Activated T-helper 9 cell treated with anti-CD3 and anti-CD28 coated beads, Interleukin-2, amount 50 U/mL, for 16 hours (primary cell): ENCODE results near the gene UNCX.
"Not testable (repeated sequence)": the region's sequence is repeated elsewhere in the genome, so short reads cannot be mapped to it uniquely, and the experiment has no call there.

ENCODE experiments used
- DNase-seq: peaks from one replicate; pipeline ENCODE4 v3.0.0-alpha.2; 2020; ENCODE audit warnings: low read depth

Gene UNCX

DNA sequence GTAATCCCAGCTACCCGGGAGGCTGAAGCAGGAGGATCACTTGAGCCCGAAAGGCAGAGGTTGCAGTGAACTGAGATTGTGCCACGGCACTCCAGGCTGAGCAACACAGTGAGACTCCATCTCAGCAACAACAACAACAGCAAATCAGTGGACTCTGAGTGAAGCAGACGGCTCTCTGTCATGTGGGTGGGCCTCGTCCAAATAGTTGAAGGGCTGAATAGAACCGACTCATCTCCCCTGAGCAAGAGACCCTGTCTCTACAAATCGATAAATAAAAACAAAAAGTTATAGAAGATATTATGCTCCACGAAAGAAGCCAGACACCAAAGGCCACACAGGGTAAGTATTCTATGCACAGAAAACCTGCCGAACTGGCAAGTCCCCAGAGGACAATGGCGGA, 45.9 kb downstream of the UNCX start:
- no peak for DNase-seq

DNA sequence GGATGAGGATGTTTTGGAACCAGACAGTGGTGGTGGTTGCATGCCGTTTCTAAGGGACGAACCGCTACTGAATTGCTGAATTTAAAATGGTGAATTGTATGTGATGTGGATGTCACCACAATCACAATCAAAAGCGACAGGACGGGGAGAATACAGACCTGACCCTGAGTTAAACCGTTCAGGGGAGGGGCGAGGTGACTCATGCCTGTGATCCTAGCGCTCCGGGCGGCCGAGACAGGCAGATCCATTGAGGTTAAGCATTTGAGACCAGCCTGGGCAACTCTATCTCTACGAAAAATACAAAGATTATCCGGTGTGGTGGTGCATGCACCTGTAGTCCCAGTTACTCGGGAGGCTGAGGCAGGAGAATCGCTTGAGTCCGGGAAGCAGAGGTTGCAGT, 46.4 kb downstream of the UNCX start:
- no peak for DNase-seq

DNA sequence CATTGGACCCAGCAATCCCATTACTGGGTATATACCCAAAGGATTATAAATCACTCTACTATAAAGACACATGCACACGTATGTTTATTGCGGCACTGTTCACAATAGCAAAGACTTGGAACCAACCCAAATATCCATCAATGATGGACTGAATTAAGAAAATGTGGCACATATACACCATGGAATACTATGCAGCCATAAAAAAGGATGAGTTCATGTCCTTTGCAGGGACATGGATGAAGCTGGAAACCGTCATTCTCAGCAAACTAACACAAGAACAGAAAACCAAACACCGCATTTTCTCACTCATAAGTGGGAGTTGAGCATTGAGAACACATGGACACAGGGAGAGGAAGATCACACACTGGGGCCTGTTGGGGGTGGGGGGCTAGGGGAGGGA, 47.2 kb downstream of the UNCX start:
- not testable (repeated sequence) for DNase-seq

DNA sequence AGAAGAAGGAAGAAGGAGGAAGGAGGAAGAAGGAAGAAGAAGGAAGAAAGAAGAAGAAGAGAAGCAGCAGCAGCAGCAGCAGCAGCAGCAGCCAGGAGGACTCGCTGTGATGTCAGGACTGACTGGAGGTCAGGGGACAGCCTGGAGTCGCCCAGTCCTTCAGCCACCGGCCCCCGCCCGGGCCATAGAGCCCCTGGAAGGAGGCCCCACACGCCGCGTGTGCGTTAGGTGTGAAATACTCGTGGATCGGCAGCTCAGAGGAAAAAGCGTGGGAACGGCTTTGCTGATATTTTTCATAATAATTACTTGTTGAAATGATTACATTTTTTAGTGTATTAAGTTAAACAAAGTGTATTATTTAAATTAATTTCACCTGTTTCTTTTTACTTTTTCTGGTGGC, 48.4 kb downstream of the UNCX start:
- no peak for DNase-seq

DNA sequence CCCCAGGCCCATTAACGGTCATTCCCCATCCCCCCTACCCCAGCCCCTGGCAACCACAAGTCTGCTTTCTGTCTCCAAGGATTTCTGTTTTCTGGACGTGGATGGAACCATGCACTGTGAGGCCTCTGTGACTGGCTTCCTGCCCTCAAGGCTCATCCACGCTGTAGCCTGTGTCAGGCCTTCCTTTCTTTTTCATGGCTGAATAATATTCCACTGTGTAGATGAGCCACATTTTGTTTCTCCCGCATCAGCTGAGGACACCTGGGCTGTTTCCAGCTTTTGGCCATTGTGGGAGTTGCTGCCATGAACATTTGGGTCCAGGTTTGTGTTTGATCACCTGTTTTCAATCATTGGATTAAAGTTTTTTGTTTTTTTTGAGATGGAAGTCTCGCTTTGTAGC, 50.0 kb downstream of the UNCX start:
- DNase-seq: no peak

DNA sequence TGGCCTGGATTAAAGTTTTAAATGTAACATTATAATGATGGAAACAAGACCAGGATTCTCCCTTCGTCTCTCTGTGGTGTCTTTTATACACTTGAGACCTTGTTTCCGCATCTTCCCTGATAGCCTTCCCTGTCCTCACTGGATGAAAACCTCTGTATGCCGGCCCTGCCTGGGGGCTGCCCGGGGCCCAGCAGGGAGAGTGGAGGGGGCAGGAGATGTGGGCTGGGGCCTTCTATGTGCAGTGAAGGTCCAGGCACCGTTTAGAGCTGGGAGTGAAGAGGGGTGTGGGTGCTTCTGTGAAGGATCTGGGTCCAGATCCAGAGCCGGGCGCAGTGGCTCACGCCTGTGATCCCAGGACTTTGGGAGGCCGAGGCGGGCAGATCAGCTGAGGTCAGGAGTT, 50.7 kb downstream of the UNCX start:
- DNase-seq: no peak

DNA sequence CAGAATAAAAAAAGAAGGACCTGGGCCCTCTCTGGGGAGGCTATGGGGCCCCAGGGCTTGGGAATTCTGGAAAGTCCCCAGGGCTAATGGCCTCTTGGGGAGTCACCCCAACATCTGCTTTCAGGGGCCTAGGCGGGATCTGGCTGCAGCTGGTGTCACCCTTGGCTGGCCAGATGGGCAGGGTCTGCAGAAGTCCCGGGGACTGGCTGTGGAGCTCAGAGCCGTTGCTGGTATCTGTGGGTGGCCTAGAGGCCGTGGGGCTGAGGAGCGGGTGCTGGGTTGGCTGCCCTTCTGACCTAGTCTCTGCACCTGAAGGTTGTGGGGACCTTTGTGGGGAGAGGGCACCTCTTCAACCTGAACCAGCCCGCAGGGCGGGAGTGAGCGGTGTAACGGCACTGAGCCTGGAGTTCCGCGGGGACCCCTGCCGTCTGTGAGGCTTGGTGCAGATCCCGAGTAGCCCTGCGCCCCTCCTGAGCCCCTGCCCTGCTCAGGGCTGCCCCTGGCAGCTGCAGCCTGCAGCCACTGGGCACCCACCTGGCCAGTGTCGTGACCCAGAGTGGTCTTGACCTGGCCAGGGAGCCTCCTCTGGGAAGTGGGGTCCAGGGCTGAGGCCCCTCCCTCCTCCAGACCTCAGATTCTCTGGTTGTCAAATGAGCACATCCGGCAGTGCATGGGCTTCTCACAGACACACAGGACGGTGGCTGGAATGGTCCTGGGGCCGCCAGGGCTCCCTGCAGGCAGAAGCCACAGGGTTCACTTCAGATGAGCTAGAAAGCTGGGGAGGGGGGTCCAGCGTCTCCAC, 51.5 kb downstream of the UNCX start:
- no peak for DNase-seq

DNA sequence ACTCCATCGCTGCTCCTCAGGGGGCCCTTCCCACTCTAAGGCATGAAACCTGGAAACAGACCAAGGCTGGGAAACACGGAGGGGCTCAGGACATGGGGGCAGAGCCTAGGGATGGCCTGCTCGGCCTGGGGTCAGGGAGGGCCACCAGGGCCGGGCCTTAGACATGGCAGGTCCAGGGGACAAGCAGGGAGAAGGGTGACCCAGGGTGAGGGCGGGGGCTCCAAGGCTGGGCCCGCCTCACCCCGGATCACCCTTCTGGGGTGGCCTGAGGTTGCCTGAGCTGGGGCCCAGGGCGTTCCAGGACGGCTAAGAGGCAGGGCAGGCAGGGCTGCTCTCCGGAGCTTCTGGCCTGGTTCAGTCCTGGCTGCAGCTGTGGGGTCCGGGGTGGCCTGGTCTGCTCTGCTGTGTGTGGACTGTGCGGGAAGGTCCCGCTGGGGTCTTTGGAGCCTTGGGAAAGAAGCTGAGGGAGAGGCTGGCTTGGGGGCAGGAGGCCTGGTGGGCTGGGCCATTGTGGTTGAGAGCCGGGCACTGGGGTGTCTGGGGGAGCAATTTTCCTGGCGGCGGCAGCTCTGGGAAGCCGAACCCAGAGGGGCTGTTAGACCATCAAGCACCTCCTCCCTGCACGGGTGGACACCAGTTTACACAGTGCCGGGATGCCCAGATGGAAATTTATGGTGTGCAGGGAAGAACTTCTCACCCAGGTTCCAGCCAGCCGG, 52.2 kb downstream of the UNCX start:
- no peak for DNase-seq

DNA sequence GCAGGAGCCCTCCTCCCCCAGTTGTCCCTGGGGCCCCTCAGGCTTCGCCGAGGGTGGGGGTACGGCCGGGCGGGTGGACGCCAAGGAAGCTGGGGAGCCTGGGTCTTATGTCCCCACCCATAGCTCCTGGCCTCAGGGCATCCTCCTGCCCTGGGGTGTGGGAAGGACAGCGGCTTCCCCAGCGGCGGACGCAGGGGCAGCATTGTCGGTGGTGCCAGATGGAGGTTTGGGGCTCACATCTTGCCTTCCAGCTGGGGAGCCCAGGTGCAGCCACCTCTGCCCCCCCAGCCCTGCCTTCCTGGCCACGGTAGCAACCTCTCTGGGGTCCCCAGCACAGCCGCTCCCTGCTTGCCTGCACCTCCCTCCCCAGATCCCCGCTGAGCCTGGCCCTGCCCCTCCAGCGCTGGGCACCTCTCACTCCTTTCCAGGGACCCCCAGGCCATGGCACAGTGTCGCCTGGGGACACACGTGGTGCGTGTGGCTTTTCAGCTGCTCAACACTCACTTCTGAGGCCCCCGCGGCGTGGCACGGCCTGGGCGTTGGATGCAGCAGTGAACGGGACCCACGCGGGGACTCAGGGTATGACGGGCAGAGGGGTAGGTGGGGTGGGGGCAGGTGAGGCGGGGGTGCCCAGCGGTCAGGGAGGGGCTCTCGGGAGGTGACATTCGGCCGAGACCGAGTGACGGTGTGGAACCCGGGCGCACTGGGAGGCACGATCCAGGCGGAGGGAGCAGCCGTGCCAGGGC, 53.1 kb downstream of the UNCX start:
- DNase-seq: no peak
